HepG2 (cell line): ENCODE results near the gene GSTM2. TPM values are rescaled to one million over a fixed set of nuclear protein-coding genes. Genes with fewer than 3 reads are reported as not detected.

Experiments
- GATAD2A ChIP-seq: IDR thresholded peaks from 2 replicates; pipeline ENCODE4 v1.6.1; 2016
- HIVEP1 ChIP-seq: sonication (generic); formaldehyde crosslinking; IDR thresholded peaks from 2 replicates; pipeline ENCODE4 v1.4.0; 2020; ENCODE audit warnings: mild to moderate bottlenecking, missing genetic modification reagents
- NR1H2 ChIP-seq: sonication (generic); formaldehyde crosslinking; IDR thresholded peaks from 2 replicates; pipeline ENCODE4 v1.8.1; 2022; ENCODE audit warnings: low read depth, missing genetic modification reagents, borderline replicate concordance
- PHF20 ChIP-seq: sonication (generic); formaldehyde crosslinking; IDR thresholded peaks from 2 replicates; pipeline ENCODE4 v1.5.0; 2020; ENCODE audit warnings: mild to moderate bottlenecking, missing genetic modification reagents
- POLR2A ChIP-seq, 2 experiments: IDR thresholded peaks; 2 replicates each; pipeline ENCODE4 v1.6.1; 2011; ENCODE audit warnings: low read depth in 2 of 2, low read length in 2 of 2, mild to moderate bottlenecking in 1 of 2, moderate library complexity in 1 of 2; ENCODE audit not compliant: insufficient read depth in 1 of 2
- ZFX ChIP-seq: sonication (generic); formaldehyde crosslinking; IDR thresholded peaks from 2 replicates; pipeline ENCODE4 v1.4.0; 2020; ENCODE audit warnings: mild to moderate bottlenecking, low read depth, missing genetic modification reagents, moderate library complexity
- ZFYVE20 ChIP-seq: sonication (generic); formaldehyde crosslinking; IDR thresholded peaks from 2 replicates; pipeline ENCODE4 v1.8.0; 2023; ENCODE audit warnings: low read depth, mild to moderate bottlenecking, moderate library complexity, missing genetic modification reagents, borderline replicate concordance
- ZNF264 ChIP-seq: sonication (generic); formaldehyde crosslinking; IDR thresholded peaks from 2 replicates; pipeline ENCODE4 v1.4.0; 2020; ENCODE audit warnings: missing genetic modification reagents
- ZNF777 ChIP-seq: sonication (generic); formaldehyde crosslinking; IDR thresholded peaks from 2 replicates; pipeline ENCODE4 v1.4.0; 2020; ENCODE audit warnings: missing genetic modification reagents
- ZNF878 ChIP-seq: sonication (generic); formaldehyde crosslinking; IDR thresholded peaks from 2 replicates; pipeline ENCODE4 v1.8.1; 2023; ENCODE audit warnings: mild to moderate bottlenecking, missing genetic modification reagents, moderate library complexity
- polyA plus RNA-seq, 8 experiments: library from polyadenylated mRNA; depleted of rRNA in 3 of 8; stranded (reverse) in 7 of 8; unstranded in 1 of 8; fragments of >200 nt; fragmentation: Illumina TruSeq in 4 of 8; extraction: Trizol in 4 of 8; gene quantifications; 2 replicates each; pipeline versions ENCODE4 v1.2.1 to v1.2.3, GENCODE V29; 2011 to 2016; ENCODE audit warnings: low read depth in 4 of 8, missing spikeins in 1 of 8, mixed read lengths in 1 of 8; ENCODE audit not compliant: insufficient read depth in 1 of 8
- total RNA-seq, 5 experiments: library from RNA; depleted of rRNA; stranded (reverse); fragments of >200 nt; fragmentation: Illumina TruSeq; extraction: Trizol; gene quantifications; 2 replicates each; pipeline ENCODE4 v1.2.3, GENCODE V29; 2016; ENCODE audit warnings: low read depth in 1 of 5
- TF ChIP-seq, protein P1 (sequence below): sonication (generic); formaldehyde crosslinking; IDR thresholded peaks from 2 replicates; pipeline ENCODE4 v1.9.0; 2022; ENCODE audit warnings: missing genetic modification reagents, mild to moderate bottlenecking, borderline replicate concordance
- TF ChIP-seq, protein P2 (sequence below): fragments of 450-650 bp; IDR thresholded peaks from 2 replicates; pipeline ENCODE4 v1.6.1; 2016
- TF ChIP-seq, protein P3 (sequence below): sonication (generic); formaldehyde crosslinking; IDR thresholded peaks from 2 replicates; pipeline ENCODE4 v1.5.0; 2020; ENCODE audit warnings: missing genetic modification reagents
- TF ChIP-seq, protein P4 (sequence below): sonication (generic); formaldehyde crosslinking; IDR thresholded peaks from 2 replicates; pipeline ENCODE4 v1.5.1; 2020; ENCODE audit warnings: mild to moderate bottlenecking, missing genetic modification reagents, moderate library complexity
- TF ChIP-seq, protein P5 (sequence below): sonication (generic); formaldehyde crosslinking; IDR thresholded peaks from 2 replicates; pipeline ENCODE4 v1.4.0; 2020; ENCODE audit warnings: mild to moderate bottlenecking, missing genetic modification reagents

Gene GSTM2
- total and polyA plus RNA-seq, 2 of the 13 experiments (the other 11 are each of a cell fraction or from before 2014, with no cell fraction given), result 7.0 to 15.0 TPM

DNA sequence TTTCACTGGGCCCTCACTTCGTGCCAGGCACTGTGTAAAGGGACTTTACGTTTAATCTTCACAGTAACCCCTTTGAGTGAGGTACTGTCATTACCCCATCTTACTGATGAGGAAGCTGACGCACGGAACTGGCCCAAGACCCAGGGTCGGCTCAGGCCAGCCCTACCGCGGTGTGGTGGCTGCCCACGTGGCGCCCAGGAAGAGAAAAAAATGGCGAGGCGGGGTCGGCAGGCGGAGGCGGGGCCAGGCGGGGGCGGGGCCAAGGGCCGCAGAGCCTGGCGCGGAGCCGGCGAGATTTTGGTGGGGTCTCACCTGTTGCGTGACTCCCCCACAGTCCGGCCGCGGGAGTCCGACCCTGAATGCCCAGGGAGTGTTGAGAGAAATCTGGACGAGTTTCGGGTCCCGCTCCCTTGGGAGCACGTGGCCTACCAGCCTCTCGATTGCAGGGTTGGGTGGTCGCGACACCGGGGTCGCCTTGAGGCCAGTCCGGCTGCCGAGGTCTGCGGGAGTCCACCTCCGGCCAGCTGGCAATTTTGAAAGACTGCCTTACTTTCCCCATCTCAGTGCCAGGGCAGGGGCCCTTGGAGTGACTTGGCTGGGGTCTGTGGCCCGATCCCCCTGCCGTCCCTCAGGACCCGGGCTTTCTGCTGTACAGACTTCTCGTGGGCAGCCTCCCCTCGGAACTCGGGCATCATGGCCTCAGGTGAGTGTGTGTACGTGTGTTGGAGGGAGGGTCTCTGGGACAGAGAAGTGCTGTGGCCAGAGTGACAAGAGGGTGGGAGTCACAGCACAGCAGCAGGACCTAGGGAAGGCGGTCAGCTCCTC, 48.1 kb upstream of the GSTM2 start, which contains the start of the genes AMPD2 and GNAT2 (continued):
- TF ChIP-seq, protein P1, sequence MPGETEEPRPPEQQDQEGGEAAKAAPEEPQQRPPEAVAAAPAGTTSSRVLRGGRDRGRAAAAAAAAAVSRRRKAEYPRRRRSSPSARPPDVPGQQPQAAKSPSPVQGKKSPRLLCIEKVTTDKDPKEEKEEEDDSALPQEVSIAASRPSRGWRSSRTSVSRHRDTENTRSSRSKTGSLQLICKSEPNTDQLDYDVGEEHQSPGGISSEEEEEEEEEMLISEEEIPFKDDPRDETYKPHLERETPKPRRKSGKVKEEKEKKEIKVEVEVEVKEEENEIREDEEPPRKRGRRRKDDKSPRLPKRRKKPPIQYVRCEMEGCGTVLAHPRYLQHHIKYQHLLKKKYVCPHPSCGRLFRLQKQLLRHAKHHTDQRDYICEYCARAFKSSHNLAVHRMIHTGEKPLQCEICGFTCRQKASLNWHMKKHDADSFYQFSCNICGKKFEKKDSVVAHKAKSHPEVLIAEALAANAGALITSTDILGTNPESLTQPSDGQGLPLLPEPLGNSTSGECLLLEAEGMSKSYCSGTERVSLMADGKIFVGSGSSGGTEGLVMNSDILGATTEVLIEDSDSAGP (CRISPR knock-in tag), result peak; percentile 61
- TF ChIP-seq ZFYVE20 (no peak), ZNF878 (CRISPR knock-in tag) (0 out of 2 replicates have a peak, but pooled peaks have one; percentile 15), PHF20 (CRISPR knock-in tag) (peak; percentile 63), GATAD2A (no peak), ZNF264 (CRISPR knock-in tag) (peak; percentile 55; the same call in 1 of the 2 replicates), HIVEP1 (CRISPR knock-in tag) (0 out of 2 replicates have a peak, but pooled peaks have one; percentile 13), POLR2A (IDR thresholded peaks at IDR 0.05; ENCODE audit: insufficient read depth in 1 of 2, low read depth in 2 of 2, low read length in 2 of 2) (peak; percentile 75 to 85), NR1H2 (no peak; the same call in 1 of the 2 replicates), ZNF777 (CRISPR knock-in tag) (0 out of 2 replicates have a peak, but pooled peaks have one; percentile 28), ZFX (CRISPR knock-in tag) (peak; percentile 72; the same call in 1 of the 2 replicates)
- TF ChIP-seq, protein P2, sequence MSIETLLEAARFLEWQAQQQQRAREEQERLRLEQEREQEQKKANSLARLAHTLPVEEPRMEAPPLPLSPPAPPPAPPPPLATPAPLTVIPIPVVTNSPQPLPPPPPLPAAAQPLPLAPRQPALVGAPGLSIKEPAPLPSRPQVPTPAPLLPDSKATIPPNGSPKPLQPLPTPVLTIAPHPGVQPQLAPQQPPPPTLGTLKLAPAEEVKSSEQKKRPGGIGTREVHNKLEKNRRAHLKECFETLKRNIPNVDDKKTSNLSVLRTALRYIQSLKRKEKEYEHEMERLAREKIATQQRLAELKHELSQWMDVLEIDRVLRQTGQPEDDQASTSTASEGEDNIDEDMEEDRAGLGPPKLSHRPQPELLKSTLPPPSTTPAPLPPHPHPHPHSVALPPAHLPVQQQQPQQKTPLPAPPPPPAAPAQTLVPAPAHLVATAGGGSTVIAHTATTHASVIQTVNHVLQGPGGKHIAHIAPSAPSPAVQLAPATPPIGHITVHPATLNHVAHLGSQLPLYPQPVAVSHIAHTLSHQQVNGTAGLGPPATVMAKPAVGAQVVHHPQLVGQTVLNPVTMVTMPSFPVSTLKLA, result peak; percentile 88
- TF ChIP-seq, protein P3, sequence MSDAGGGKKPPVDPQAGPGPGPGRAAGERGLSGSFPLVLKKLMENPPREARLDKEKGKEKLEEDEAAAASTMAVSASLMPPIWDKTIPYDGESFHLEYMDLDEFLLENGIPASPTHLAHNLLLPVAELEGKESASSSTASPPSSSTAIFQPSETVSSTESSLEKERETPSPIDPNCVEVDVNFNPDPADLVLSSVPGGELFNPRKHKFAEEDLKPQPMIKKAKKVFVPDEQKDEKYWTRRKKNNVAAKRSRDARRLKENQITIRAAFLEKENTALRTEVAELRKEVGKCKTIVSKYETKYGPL (CRISPR knock-in tag), result 0 out of 2 replicates have a peak, but pooled peaks have one; percentile 24
- TF ChIP-seq, protein P4, sequence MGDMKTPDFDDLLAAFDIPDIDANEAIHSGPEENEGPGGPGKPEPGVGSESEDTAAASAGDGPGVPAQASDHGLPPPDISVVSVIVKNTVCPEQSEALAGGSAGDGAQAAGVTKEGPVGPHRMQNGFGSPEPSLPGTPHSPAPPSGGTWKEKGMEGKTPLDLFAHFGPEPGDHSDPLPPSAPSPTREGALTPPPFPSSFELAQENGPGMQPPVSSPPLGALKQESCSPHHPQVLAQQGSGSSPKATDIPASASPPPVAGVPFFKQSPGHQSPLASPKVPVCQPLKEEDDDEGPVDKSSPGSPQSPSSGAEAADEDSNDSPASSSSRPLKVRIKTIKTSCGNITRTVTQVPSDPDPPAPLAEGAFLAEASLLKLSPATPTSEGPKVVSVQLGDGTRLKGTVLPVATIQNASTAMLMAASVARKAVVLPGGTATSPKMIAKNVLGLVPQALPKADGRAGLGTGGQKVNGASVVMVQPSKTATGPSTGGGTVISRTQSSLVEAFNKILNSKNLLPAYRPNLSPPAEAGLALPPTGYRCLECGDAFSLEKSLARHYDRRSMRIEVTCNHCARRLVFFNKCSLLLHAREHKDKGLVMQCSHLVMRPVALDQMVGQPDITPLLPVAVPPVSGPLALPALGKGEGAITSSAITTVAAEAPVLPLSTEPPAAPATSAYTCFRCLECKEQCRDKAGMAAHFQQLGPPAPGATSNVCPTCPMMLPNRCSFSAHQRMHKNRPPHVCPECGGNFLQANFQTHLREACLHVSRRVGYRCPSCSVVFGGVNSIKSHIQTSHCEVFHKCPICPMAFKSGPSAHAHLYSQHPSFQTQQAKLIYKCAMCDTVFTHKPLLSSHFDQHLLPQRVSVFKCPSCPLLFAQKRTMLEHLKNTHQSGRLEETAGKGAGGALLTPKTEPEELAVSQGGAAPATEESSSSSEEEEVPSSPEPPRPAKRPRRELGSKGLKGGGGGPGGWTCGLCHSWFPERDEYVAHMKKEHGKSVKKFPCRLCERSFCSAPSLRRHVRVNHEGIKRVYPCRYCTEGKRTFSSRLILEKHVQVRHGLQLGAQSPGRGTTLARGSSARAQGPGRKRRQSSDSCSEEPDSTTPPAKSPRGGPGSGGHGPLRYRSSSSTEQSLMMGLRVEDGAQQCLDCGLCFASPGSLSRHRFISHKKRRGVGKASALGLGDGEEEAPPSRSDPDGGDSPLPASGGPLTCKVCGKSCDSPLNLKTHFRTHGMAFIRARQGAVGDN (CRISPR knock-in tag), result peak; percentile 88
- TF ChIP-seq, protein P5, sequence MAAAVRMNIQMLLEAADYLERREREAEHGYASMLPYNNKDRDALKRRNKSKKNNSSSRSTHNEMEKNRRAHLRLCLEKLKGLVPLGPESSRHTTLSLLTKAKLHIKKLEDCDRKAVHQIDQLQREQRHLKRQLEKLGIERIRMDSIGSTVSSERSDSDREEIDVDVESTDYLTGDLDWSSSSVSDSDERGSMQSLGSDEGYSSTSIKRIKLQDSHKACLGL (CRISPR knock-in tag), result peak; percentile 76
